Measurements from ENCODE around the gene DAPP1.

- TF ChIP-seq JUNB (IDR thresholded peaks at IDR 0.05; ENCODE audit: unreplicated experiment) = no peak
- TF ChIP-seq, protein P1, sequence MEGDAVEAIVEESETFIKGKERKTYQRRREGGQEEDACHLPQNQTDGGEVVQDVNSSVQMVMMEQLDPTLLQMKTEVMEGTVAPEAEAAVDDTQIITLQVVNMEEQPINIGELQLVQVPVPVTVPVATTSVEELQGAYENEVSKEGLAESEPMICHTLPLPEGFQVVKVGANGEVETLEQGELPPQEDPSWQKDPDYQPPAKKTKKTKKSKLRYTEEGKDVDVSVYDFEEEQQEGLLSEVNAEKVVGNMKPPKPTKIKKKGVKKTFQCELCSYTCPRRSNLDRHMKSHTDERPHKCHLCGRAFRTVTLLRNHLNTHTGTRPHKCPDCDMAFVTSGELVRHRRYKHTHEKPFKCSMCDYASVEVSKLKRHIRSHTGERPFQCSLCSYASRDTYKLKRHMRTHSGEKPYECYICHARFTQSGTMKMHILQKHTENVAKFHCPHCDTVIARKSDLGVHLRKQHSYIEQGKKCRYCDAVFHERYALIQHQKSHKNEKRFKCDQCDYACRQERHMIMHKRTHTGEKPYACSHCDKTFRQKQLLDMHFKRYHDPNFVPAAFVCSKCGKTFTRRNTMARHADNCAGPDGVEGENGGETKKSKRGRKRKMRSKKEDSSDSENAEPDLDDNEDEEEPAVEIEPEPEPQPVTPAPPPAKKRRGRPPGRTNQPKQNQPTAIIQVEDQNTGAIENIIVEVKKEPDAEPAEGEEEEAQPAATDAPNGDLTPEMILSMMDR (conservative IDR thresholded peaks at IDR 0.05; ENCODE audit: low read depth in 2 of 2) = no peak
- TF ChIP-seq, protein P2, sequence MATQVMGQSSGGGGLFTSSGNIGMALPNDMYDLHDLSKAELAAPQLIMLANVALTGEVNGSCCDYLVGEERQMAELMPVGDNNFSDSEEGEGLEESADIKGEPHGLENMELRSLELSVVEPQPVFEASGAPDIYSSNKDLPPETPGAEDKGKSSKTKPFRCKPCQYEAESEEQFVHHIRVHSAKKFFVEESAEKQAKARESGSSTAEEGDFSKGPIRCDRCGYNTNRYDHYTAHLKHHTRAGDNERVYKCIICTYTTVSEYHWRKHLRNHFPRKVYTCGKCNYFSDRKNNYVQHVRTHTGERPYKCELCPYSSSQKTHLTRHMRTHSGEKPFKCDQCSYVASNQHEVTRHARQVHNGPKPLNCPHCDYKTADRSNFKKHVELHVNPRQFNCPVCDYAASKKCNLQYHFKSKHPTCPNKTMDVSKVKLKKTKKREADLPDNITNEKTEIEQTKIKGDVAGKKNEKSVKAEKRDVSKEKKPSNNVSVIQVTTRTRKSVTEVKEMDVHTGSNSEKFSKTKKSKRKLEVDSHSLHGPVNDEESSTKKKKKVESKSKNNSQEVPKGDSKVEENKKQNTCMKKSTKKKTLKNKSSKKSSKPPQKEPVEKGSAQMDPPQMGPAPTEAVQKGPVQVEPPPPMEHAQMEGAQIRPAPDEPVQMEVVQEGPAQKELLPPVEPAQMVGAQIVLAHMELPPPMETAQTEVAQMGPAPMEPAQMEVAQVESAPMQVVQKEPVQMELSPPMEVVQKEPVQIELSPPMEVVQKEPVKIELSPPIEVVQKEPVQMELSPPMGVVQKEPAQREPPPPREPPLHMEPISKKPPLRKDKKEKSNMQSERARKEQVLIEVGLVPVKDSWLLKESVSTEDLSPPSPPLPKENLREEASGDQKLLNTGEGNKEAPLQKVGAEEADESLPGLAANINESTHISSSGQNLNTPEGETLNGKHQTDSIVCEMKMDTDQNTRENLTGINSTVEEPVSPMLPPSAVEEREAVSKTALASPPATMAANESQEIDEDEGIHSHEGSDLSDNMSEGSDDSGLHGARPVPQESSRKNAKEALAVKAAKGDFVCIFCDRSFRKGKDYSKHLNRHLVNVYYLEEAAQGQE (IDR thresholded peaks at IDR 0.05; ENCODE audit: unreplicated experiment) = no peak
- TF ChIP-seq, protein P3, sequence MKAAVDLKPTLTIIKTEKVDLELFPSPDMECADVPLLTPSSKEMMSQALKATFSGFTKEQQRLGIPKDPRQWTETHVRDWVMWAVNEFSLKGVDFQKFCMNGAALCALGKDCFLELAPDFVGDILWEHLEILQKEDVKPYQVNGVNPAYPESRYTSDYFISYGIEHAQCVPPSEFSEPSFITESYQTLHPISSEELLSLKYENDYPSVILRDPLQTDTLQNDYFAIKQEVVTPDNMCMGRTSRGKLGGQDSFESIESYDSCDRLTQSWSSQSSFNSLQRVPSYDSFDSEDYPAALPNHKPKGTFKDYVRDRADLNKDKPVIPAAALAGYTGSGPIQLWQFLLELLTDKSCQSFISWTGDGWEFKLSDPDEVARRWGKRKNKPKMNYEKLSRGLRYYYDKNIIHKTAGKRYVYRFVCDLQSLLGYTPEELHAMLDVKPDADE (IDR thresholded peaks at IDR 0.05) = no peak
- TF ChIP-seq CREB1 (CRISPR knock-in tag; IDR thresholded peaks at IDR 0.05; ENCODE audit: low read depth) = no peak
- TF ChIP-seq EZH2 (IDR thresholded peaks at IDR 0.05; ENCODE audit: low read depth, unreplicated experiment) = no peak
- TF ChIP-seq ZNF114 (CRISPR knock-in tag; IDR thresholded peaks at IDR 0.05) = no peak
Measured at GRCh38 chr4:99801005-99801699, 15.5 kb upstream of the DAPP1 start.

Data from GM23338 (cell line).